Stimulated activated effector memory CD8-positive, alpha-beta T cell treated with anti-CD3 and anti-CD28 coated beads, Interleukin-12 subunit alpha, Interleukin-12 subunit beta, amount 100 ng/mL, for 72 hours (primary cell): Measurements from ENCODE around the gene TRAF1.

Experiments
- ATAC-seq: fragments of 150-1000 bp; cut with Tn5 transposase; 2 replicates; pipeline ENCODE4 v1.10.0; 2021
- DNase-seq, 2 donors: peaks; one replicate each; pipeline ENCODE4 v3.0.0; 2021 to 2022; ENCODE audit warnings: low spot score in 2 of 2
- H3K27ac Mint-ChIP-seq: one replicate; pipeline ENCODE4 v1.8.0; 2022; ENCODE audit warnings: mild to moderate bottlenecking, mixed read lengths
- H3K36me3 Mint-ChIP-seq: one replicate; pipeline ENCODE4 v1.8.0; 2022; ENCODE audit warnings: mild to moderate bottlenecking, mixed read lengths
- H3K4me1 Mint-ChIP-seq: one replicate; pipeline ENCODE4 v1.8.0; 2022; ENCODE audit warnings: mixed read lengths
- H3K4me3 Mint-ChIP-seq: one replicate; pipeline ENCODE4 v1.8.0; 2022; ENCODE audit warnings: mild to moderate bottlenecking, mixed read lengths
- H3K9me3 Mint-ChIP-seq: one replicate; pipeline ENCODE4 v1.8.0; 2022; ENCODE audit warnings: mixed read lengths

Gene TRAF1

GRCh38 chr9:120893611-120894307 is 32.8 kb downstream of the TRAF1 start:
- Mint-ChIP-seq H3K27ac (peak overlapping the region; percentile 94), H3K36me3 (peaks cover 88% of the 10 kb centered on the region), H3K4me3 (peak overlapping the region; percentile 64), H3K4me1 (peaks cover 63% of the 10 kb centered on the region), H3K9me3 (no peaks in the 10 kb centered on the region)
- ATAC-seq (peak; percentile 6), DNase-seq (peak in 1 of 2 donors; percentile 52)

GRCh38 chr9:120892748-120893610 is 33.6 kb downstream of the TRAF1 start:
- Mint-ChIP-seq H3K9me3 (no peaks in the 10 kb centered on the region), H3K36me3 (peaks cover 80% of the 10 kb centered on the region), H3K4me1 (peaks cover 57% of the 10 kb centered on the region), H3K4me3 (peak overlapping the region; percentile 64), H3K27ac (peak overlapping the region; percentile 94)
- peak; percentile 79 for ATAC-seq
- DNase-seq: peak in 1 of 2 donors; percentile 77

GRCh38 chr9:120891884-120892747 is 34.5 kb downstream of the TRAF1 start:
- peak overlapping the region; percentile 64 for H3K4me3 Mint-ChIP-seq
- no peaks in the 10 kb centered on the region for H3K9me3 Mint-ChIP-seq
- ATAC-seq (peak; percentile 19), DNase-seq (peak in 1 of 2 donors; percentile 60)
- peak overlapping the region; percentile 94 for H3K27ac Mint-ChIP-seq
- peaks cover 72% of the 10 kb centered on the region for H3K36me3 Mint-ChIP-seq
- H3K4me1 Mint-ChIP-seq: peaks cover 54% of the 10 kb centered on the region

- Mint-ChIP-seq H3K4me1 (peaks cover 51% of the 10 kb centered on the region), H3K36me3 (peaks cover 64% of the 10 kb centered on the region), H3K27ac (peak overlapping the region; percentile 94), H3K9me3 (no peaks in the 10 kb centered on the region), H3K4me3 (peak overlapping the region; percentile 64)
- ATAC-seq: peak; percentile 61
- DNase-seq: peak in 1 of 2 donors; percentile 73
Observed at GRCh38 chr9:120891245-120891883, 35.2 kb downstream of the TRAF1 start.

- DNase-seq (peak in 1 of 2 donors; percentile 60), ATAC-seq (no peak)
- Mint-ChIP-seq H3K27ac (peak overlapping the region; percentile 94), H3K36me3 (peaks cover 56% of the 10 kb centered on the region), H3K4me1 (peaks cover 56% of the 10 kb centered on the region), H3K4me3 (peak overlapping the region; percentile 64), H3K9me3 (no peaks in the 10 kb centered on the region)
Observed at GRCh38 chr9:120890320-120891244, 36.0 kb downstream of the TRAF1 start.

- Mint-ChIP-seq H3K9me3 (no peaks in the 10 kb centered on the region), H3K4me3 (peak overlapping the region; percentile 64), H3K27ac (peak overlapping the region; percentile 94), H3K36me3 (peaks cover 48% of the 10 kb centered on the region), H3K4me1 (peaks cover 56% of the 10 kb centered on the region)
- DNase-seq (no peak), ATAC-seq (no peak)
Observed at GRCh38 chr9:120889606-120890271, 36.9 kb downstream of the TRAF1 start.

- ATAC-seq (no peak), DNase-seq (no peak)
- no peak overlapping the region for H3K4me3 Mint-ChIP-seq
- H3K27ac Mint-ChIP-seq: peak overlapping the region; percentile 94
- no peaks in the 10 kb centered on the region for H3K9me3 Mint-ChIP-seq
- peaks cover 56% of the 10 kb centered on the region for H3K4me1 Mint-ChIP-seq
- H3K36me3 Mint-ChIP-seq: peaks cover 37% of the 10 kb centered on the region
Observed at GRCh38 chr9:120888626-120889025, 38.0 kb downstream of the TRAF1 start.

GRCh38 chr9:120886490-120886967 is 40.1 kb downstream of the TRAF1 start:
- H3K4me3 Mint-ChIP-seq: no peak overlapping the region
- DNase-seq (no peak), ATAC-seq (peak; percentile 50)
- H3K27ac Mint-ChIP-seq: no peak overlapping the region
- no peaks in the 10 kb centered on the region for H3K9me3 Mint-ChIP-seq
- H3K36me3 Mint-ChIP-seq: peaks cover 16% of the 10 kb centered on the region
- H3K4me1 Mint-ChIP-seq: peaks cover 43% of the 10 kb centered on the region

GRCh38 chr9:120885958-120886357 is 40.6 kb downstream of the TRAF1 start:
- ATAC-seq (peak; percentile 4), DNase-seq (no peak)
- H3K27ac Mint-ChIP-seq: no peak overlapping the region
- H3K4me3 Mint-ChIP-seq: no peak overlapping the region
- peaks cover 37% of the 10 kb centered on the region for H3K4me1 Mint-ChIP-seq
- peaks cover 10% of the 10 kb centered on the region for H3K36me3 Mint-ChIP-seq
- H3K9me3 Mint-ChIP-seq: no peaks in the 10 kb centered on the region

- no peaks in the 10 kb centered on the region for H3K9me3 Mint-ChIP-seq
- ATAC-seq (no peak), DNase-seq (no peak)
- H3K4me3 Mint-ChIP-seq: no peak overlapping the region
- H3K4me1 Mint-ChIP-seq: peaks cover 32% of the 10 kb centered on the region
- no peak overlapping the region for H3K27ac Mint-ChIP-seq
- peaks cover 5% of the 10 kb centered on the region for H3K36me3 Mint-ChIP-seq
Observed at GRCh38 chr9:120885457-120885856, 41.1 kb downstream of the TRAF1 start.

- DNase-seq (no peak), ATAC-seq (no peak)
- Mint-ChIP-seq H3K4me3 (no peak overlapping the region), H3K27ac (no peak overlapping the region), H3K9me3 (no peaks in the 10 kb centered on the region), H3K36me3 (peaks cover 5% of the 10 kb centered on the region), H3K4me1 (peaks cover 37% of the 10 kb centered on the region)
Observed at GRCh38 chr9:120883608-120883996, 43.0 kb downstream of the TRAF1 start.

- peaks cover 42% of the 10 kb centered on the region for H3K4me1 Mint-ChIP-seq
- ATAC-seq (no peak), DNase-seq (no peak)
- no peak overlapping the region for H3K4me3 Mint-ChIP-seq
- peaks cover 11% of the 10 kb centered on the region for H3K36me3 Mint-ChIP-seq
- no peak overlapping the region for H3K27ac Mint-ChIP-seq
- H3K9me3 Mint-ChIP-seq: no peaks in the 10 kb centered on the region
Observed at GRCh38 chr9:120882935-120883607, 43.5 kb downstream of the TRAF1 start.

GRCh38 chr9:120879446-120879845 is 47.1 kb downstream of the TRAF1 start:
- DNase-seq (no peak), ATAC-seq (no peak)
- H3K36me3 Mint-ChIP-seq: peaks cover 44% of the 10 kb centered on the region
- no peaks in the 10 kb centered on the region for H3K9me3 Mint-ChIP-seq
- H3K4me1 Mint-ChIP-seq: peaks cover 53% of the 10 kb centered on the region
- H3K27ac Mint-ChIP-seq: peak overlapping the region; percentile 94
- peak overlapping the region; percentile 86 for H3K4me3 Mint-ChIP-seq
